GM18517 (cell line): Measurements from ENCODE around the gene AMPD3.

Source experiments
- ATAC-seq: cut with Tn5 transposase; IDR thresholded peaks from one replicate; pipeline ENCODE4 v1.9.1; 2021; ENCODE audit warnings: mild to moderate bottlenecking, moderate library complexity; ENCODE audit not compliant: unreplicated experiment

Gene AMPD3

DNA sequence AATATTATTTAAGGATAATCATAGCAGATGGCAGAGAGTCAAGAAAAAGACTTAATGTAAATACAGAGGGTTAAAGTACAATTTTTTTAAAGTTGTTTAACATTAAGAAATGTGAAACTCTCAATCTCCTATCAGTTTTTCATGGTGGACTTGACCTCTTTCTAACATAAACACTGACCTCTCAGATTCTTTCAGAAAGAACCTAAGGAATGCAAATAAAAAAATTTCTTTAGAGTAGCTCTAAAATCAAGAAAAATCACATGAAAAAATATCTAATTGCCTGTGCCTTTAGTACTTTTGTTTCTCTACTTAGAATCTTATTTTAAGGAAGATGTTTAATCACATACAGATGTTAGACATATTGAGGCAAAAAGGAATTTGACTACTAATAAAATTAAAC, 73.1 kb downstream of the AMPD3 start:
- no peak for ATAC-seq

DNA sequence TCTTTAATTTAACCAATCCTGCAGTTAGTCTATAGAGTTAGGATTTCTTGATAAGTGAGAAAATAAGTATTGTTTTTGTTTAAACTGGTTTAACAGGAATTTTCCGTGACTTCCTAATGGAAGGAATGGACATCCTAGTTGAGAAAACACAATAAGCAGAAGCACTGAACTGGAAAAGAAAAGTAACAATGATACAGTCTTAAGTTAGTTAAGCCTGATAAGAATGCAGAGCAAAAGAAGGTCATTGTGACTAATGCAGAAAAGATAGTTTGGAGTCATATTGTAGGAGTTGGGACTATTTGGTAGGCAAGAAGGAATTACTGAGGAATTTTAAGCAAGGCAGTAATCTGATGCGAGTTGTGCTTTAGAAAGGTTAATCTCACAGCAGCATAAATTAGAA, 74.2 kb downstream of the AMPD3 start:
- ATAC-seq: no peak

DNA sequence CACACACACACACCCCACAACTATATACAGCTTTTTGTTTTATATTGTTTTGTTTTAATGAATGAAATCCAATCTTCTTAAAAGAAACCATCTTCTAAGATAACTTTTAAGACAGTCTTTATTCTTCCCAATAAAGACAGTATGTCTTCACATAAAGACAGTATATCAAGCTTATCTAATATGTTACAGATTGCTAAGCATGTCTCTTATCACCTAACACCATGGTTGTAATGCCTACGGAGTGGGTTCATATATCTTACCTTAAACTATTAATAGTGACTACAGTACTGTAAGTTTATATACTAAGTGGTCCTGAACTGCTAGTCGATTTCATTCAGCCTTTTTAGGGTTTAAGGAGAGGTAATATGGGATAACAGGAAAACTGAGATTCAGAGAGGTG, 77.5 kb downstream of the AMPD3 start:
- no peak for ATAC-seq

DNA sequence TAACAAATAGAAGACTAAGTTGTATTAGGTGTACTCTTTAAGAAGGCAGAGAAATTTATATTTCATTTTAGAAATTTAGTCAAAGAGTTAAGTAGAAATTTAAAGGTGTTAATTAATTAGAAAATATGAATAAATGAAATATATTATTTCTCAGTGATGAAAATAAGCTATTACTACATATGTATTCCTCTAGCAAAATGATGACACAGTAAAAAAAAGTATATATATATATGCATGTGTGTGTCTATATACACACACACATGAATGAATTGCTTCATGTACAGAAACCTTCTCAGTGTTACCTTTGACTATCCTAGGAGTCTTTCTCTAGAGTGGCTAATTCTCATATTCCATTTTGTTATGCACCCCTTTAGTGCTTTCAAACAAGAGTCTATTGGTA, 78.3 kb downstream of the AMPD3 start:
- ATAC-seq: no peak

DNA sequence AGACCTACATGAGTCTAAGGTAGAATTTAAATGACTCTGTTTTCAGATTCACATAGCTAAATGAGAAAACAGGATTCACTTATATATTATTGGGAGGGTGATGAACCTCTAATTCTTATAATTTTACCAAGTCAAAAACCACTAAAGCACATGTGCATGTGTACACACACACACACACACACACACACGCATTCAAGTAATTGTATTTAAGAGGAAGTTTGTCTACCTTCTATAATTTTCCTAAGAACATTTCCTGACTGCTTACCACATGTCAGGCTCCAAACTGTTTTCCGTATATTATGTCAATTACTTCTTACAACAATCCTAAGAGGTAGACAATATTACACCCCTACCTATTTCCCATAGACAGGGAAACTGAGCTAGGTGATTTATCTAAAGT, 79.3 kb downstream of the AMPD3 start:
- no peak for ATAC-seq

DNA sequence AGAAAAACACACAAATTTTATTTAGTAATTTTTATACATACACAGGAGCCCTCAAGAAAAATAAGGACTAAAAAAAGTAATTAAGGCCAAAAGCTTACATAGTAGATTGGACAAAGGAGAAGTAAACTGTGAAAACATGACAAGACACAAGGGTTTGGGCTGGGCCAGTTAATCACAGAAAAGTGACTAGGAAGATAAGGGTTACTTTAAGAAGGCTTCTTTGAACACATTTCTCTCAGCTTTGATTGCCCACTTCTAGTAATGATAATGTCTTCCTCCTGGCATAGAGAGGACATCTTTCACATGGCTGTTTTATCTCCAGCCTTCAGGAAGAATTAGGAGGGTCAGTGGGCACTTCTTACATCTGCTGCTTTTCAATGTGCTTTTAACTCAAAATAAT, 82.5 kb downstream of the AMPD3 start:
- no peak for ATAC-seq

DNA sequence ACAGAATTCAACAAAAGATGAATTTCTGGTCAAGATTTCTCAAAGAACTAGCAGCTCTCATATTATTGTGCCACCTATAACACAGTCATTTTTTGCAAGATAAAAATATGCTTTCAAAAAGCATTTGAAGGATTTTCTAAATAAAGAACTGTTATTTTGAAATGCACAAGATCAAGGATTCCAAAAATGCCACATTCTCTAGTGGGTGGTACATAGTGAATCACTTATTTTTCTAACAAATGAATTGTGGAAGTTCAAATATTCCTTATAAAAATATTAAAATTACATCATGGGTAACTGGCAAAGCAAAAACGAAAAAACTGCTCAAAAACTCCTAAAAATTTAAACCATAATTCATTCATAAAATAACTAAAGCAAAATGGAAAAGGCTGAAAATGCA, 83.9 kb downstream of the AMPD3 start:
- ATAC-seq: no peak

DNA sequence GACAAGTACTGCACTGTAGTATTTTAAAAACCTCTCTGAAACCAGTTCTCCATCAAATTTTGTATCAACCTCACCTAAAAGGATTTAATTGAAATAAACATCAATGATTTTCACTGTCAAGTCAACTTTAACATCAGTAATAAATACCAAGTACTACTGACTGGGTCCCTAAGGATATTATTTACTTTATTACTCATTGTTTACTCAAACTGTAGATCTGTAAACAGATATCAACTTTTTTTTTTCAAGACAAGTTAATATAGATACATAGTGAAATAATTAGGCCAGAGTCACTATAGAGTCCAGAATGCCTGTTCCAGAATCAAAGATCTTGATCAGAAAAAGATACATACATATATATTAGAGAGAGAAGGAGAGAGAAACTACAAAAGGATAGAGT, 84.3 kb downstream of the AMPD3 start:
- no peak for ATAC-seq

DNA sequence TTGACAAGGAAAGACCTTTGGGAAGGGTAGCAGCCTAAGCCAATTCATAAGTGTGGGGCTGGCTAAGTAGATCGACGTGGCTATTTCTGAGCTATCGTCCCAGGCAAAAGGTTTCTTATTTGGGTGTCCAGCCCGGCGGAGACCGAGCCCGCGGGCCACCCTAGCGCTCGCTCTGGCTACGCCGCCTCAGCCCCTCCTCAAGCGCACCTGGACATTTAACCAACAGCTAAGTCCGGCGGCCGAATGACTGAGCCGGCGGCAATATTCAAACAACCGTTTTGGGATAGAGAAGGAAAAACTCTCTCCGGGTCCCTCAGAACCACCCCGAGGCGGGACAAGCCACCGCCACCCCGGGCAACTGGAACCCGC, 85.5 kb downstream of the AMPD3 start:
- peak; percentile 24 for ATAC-seq

DNA sequence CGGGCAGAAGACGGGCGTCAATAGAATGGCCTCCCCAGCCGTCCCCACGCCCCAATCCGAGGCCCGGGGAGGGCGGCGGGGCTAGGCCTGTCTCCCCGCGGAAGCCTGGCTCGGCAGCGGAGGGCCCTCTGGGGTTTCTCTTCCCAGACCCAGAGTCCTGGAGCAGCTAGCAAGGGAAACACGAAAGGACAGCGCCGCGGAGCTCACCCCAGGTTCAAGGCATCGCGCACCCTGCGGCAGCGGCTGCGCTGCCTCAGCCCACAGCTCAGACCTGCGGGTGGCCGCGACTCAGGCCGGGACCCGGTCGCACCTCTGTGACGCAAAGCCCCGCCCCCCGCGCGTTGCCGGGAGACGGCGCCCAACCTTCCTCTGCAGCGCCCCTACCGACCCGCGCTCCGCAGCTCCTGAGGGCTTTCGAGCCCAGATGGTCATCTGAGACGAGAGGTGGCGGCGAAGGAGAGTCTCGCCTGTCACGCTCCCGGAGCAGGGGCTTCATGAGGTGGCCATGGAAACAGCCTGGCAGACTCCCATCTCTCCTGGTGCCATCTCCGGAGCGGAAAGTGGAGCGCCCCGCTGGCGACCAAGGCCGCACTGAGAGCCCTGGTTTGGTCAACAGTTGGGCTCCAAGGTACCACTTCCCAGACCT, 86.0 kb downstream of the AMPD3 start, which contains the start of gene RNF141:
Gene RNF141 (minus strand): TSS at position 273 of the 646 bp plus-strand sequence. CDS start 7,029 bp downstream, outside the sequence.
- ATAC-seq: peak; percentile 95

DNA sequence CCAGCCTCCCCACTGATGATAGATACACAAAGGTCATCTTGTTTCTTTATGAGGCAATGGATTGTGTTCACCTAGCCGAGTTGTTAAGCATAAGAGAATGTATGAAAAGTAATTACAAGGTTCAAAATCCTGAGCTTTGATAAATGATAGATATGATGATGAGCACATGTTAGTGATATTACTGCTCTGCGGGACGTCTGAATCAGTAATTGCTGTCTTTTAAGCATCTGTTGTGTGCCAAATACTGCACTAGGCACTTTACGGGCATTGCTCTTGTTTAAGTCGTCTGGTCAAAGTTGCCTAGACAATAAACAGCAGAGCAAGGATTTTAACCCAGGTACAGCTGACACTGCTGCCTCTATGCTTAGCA, 86.5 kb downstream of the AMPD3 start:
- ATAC-seq: no peak

DNA sequence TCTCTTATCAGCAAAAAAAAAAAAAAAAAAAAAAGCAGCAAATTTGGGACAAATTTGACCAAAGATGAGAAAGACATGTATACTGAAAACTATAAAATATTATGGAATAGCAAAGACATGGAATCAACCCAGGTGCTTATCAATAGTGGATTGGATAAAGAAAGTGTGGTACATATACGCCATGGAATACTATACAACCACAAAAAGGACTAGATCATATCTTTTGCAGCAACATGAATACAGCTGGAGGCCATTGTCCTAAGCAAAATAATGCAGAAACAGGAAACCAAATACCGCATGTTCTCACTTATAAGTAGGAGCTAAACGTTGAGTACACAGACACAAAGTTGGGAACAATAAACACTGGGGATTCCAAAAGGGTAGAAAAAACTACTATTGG, 87.7 kb downstream of the AMPD3 start:
- ATAC-seq: no peak

DNA sequence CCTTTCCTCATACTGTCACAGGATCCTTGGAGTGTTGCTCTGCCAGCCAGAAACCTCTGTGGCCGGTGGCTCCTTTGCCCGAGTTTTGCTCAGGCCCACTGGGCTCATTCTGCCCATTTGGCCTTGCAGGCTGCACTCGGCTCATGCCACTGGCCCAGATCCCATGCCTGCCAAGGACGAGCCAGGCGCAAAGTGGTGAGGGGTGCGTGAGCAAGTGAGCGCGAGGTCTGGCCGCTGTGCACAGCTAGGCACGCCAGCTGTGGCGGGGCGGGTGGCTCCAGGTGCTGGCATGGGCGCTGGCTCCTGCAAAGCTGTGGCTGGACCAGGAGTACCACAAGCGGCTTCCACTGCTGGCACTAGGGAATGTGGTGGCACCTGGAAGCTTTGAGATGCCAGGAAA, 88.7 kb downstream of the AMPD3 start:
- ATAC-seq: no peak

DNA sequence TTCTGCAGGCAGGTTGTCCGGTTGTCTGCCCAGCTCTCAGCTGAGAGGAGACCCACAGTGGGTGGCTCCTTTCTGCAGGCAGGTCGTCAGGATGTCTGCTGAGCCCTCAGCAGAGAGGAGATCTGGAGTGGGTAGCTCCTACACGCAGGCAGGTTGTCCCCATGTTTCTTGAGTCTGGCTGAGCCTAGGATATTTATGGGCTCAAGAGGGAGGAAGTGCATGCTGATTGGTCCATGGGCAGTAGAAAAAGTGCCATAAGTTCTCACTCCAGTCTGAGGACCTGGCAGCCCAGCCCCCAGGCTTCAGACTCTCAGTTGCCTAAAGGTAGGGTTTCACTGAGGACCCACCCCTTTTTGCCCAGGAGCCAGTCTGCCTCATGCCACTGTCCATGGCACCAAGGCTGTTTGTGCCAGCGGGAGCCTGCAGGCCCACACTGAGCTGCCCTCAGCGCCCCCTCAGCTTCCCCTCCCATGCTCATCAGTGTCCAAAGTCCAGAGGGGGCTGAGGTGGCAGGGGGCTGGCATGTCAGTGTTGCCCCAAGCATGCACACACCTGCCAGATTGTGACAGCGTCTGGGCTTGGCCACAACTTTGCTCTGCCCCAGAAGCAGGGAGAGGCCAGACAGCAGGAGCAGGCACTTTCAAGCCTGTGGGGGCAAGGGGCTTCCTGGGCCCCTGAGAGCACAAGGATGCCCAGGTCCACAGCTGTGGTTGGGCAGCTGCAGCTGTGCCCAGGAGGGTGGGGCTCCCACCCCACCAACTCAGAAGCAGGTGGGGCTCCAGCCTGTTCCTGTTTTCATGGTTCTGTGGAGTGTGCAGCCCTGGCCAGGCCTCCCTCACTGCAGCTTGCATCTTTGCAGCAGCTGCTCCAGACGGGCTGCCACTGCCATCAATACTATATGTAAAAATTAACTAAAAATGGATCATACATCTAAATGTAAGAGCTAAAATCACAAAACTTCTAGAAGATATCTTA, 89.7 kb downstream of the AMPD3 start:
- no peak for ATAC-seq

DNA sequence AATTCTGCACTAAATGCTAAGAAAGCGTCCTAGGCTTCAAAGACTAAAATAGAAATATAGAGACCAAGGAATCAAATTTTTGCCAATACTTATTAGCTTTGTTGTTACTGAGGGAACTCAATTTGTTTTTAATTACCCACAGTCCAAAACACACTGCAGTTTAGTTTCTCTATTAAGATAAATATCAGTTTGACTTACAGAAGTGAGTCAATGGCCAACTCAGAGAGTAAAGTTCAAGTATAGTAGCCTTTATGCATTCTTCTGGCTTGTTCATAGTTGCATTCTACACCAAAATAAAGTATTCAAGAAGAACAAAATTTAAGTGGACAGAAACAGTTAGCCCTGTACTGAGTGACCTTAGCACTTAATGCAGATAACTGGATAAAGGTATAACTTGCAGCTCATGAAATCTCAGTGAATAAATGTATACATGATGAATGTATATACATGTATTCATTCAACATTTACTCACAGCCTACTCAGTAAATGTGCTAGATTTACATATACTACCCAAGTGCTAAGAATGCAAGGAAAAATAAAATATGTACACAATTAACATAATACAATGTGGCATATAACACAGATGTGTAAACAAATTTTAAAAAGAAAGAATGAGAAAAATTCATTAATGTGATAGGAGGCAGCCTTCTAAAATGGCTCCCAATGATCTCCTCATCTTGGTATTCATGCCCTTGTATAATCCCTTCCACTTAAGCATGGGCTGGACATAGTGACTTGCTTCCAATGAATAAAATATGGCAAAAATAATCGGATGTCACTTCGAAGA, 95.6 kb downstream of the AMPD3 start:
- ATAC-seq: no peak

DNA sequence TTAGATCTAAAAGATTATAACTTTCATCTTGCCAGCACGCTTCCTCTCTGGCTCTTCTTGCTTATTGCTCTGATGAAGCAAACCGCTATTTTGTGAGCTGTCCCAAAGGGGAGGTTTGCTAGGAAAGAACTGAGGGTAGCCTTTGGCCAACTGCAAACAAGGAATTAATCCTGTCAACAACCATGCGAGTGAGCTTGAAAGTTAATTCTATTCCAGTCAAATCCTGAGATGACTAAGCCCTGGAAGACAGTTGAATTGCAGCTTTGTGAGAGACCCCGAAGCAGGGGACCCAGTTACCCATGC, 96.2 kb downstream of the AMPD3 start:
- ATAC-seq: no peak

DNA sequence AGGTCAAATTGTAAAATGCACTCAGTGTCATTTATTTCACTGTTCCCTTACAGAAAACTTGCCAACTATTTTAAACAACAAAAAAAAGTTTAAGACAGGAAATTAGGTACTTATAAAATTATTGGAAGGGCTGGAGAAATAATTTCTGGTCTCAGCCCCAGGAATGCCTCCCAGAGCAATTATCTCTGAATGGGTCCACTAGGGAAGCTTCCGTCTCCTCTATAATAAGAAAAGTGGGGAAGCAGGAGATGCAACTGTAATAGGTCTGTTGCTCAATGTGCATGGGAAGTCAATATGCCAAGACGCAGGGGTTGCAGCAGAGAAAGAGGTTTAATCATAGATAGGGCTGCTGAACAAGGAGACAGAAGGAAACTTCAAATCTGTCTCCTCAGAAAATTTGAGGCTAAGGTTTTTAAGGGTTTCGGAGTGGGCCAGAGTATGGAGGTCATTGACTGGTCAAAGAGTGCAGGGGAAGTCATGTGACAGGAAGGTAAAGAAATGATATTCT, 96.8 kb downstream of the AMPD3 start:
- no peak for ATAC-seq

DNA sequence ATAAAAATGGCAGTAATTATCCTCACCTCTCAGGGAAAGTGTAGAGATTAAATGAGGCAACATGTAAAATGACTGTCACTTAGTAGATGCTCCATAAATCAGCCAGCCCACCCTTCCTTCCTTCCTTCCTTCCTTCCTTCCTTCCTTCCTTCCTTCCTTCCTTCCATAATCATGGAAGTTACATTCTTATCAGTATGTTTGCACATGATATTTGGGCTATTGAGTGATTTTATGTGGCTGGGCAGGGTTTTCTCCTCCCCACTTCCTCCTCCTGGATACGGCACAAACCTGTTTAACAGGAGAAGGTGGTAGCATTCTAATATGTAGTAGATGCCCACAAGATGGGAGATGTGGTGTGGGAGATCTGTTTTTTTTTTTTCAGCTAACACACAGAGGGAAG, 101.5 kb downstream of the AMPD3 start:
- no peak for ATAC-seq
